Liver (tissue), 3 donors: ENCODE measurements around the gene ARHGEF9.

Source experiments
- ATF3 ChIP-seq: IDR thresholded peaks from 2 replicates; pipeline ENCODE4 v1.6.1; 2016; ENCODE audit warnings: antibody characterized with exemption
- CTCF ChIP-seq: fragments of 150-350 bp; IDR thresholded peaks from 2 replicates; pipeline ENCODE4 v1.5.1; 2017; ENCODE audit warnings: improper control_type of control experiment, low read depth, low read length; ENCODE audit not compliant: missing input control
- EGR1 ChIP-seq, 2 donors: IDR thresholded peaks; 2 replicates each; pipeline ENCODE4 v1.6.1; 2016 to 2018; ENCODE audit warnings: antibody characterized with exemption in 2 of 2, low read depth in 2 of 2
- FOXA1 ChIP-seq: IDR thresholded peaks from 2 replicates; pipeline ENCODE4 v1.6.1; 2016; ENCODE audit warnings: antibody characterized with exemption
- GABPA ChIP-seq, 2 donors: IDR thresholded peaks in 1 of 2; conservative IDR thresholded peaks in 1 of 2; 2 replicates each; pipeline ENCODE4 v1.6.1; 2016; ENCODE audit warnings: antibody characterized with exemption in 2 of 2, mild to moderate bottlenecking in 1 of 2, moderate library complexity in 1 of 2
- HNF4G ChIP-seq: IDR thresholded peaks from 2 replicates; pipeline ENCODE4 v1.6.1; 2016; ENCODE audit warnings: antibody characterized with exemption
- JUND ChIP-seq, 2 donors: IDR thresholded peaks; 2 replicates each; pipeline ENCODE4 v1.6.1; 2016; ENCODE audit warnings: antibody characterized with exemption in 2 of 2
- MAX ChIP-seq: IDR thresholded peaks from 2 replicates; pipeline ENCODE4 v1.6.1; 2016; ENCODE audit warnings: antibody characterized with exemption
- RAD21 ChIP-seq, 2 donors: IDR thresholded peaks; 2 replicates each; pipeline ENCODE4 v1.6.1; 2016; ENCODE audit warnings: antibody characterized with exemption in 2 of 2, mild to moderate bottlenecking in 2 of 2
- REST ChIP-seq: IDR thresholded peaks from 2 replicates; pipeline ENCODE4 v1.6.1; 2016; ENCODE audit warnings: antibody characterized with exemption, mild to moderate bottlenecking
- SP1 ChIP-seq: IDR thresholded peaks from 2 replicates; pipeline ENCODE4 v1.6.1; 2018; ENCODE audit warnings: antibody characterized with exemption, mild to moderate bottlenecking
- TAF1 ChIP-seq: conservative IDR thresholded peaks from 2 replicates; pipeline ENCODE4 v1.6.1; 2016; ENCODE audit warnings: antibody characterized with exemption, mild to moderate bottlenecking
- YY1 ChIP-seq: IDR thresholded peaks from 2 replicates; pipeline ENCODE4 v1.6.1; 2016; ENCODE audit warnings: antibody characterized with exemption, mild to moderate bottlenecking
- donor health status: healthy.
- donor health status: healthy.

- TF ChIP-seq CTCF (no peak), REST (no peak), YY1 (no peak), FOXA1 (no peak), GABPA (IDR thresholded peaks at IDR 0.05 in 1 of 2, conservative IDR thresholded peaks at IDR 0.05 in 1 of 2) (no peak), SP1 (no peak), HNF4G (no peak), EGR1 (IDR thresholded peaks at IDR 0.05; ENCODE audit: low read depth in 2 of 2) (no peak), MAX (no peak), JUND (IDR thresholded peaks at IDR 0.05) (no peak), ATF3 (no peak), RAD21 (IDR thresholded peaks at IDR 0.05) (no peak), TAF1 (no peak)
These were observed 47.7 kb downstream of the ARHGEF9 start for GRCh38 chrX:63737131-63737921.
